Mesendoderm (in vitro differentiated cells): ENCODE measurements around the gene ALDH18A1.

Experiments
- DNase-seq: peaks from one replicate; pipeline ENCODE4 v3.0.0; 2013
- H2AK5ac ChIP-seq: 2 replicates; pipeline ENCODE4 v1.6.1; 2013; ENCODE audit warnings: low read length, inconsistent platforms
- H2BK120ac ChIP-seq: 2 replicates; pipeline ENCODE4 v1.6.1; 2013; ENCODE audit warnings: low read depth, mild to moderate bottlenecking, low read length, moderate library complexity, mixed read lengths
- H2BK15ac ChIP-seq: replicated peaks from 2 replicates; pipeline ENCODE4 v1.6.1; 2013; ENCODE audit warnings: low read depth, mild to moderate bottlenecking, moderate library complexity
- H2BK5ac ChIP-seq: 2 replicates; pipeline ENCODE4 v1.6.1; 2013; ENCODE audit warnings: low read length, inconsistent platforms
- H3K18ac ChIP-seq: 2 replicates; pipeline ENCODE4 v1.6.1; 2013; ENCODE audit warnings: mild to moderate bottlenecking, low read length, mixed read lengths
- H3K23ac ChIP-seq: one replicate; pipeline ENCODE4 v1.6.1; 2013; ENCODE audit warnings: low read length
- H3K27ac ChIP-seq: 2 replicates; pipeline ENCODE4 v1.5.1; 2013; ENCODE audit warnings: low read depth, mild to moderate bottlenecking, inconsistent platforms, low read length, moderate library complexity
- H3K27me3 ChIP-seq: 2 replicates; pipeline ENCODE4 v1.6.1; 2013; ENCODE audit warnings: low read length, control low read depth, mild to moderate bottlenecking, inconsistent platforms; ENCODE audit not compliant: insufficient read depth, poor library complexity
- H3K36me3 ChIP-seq: 2 replicates; pipeline ENCODE4 v1.6.1; 2013; ENCODE audit warnings: low read length, inconsistent platforms; ENCODE audit not compliant: control insufficient read depth, insufficient read depth
- H3K4ac ChIP-seq: one replicate; pipeline ENCODE4 v1.6.1; 2013; ENCODE audit warnings: low read depth, mild to moderate bottlenecking, low read length, moderate library complexity
- H3K4me1 ChIP-seq: 2 replicates; pipeline ENCODE4 v1.6.1; 2013; ENCODE audit warnings: low read depth, low read length, inconsistent platforms; ENCODE audit not compliant: control insufficient read depth
- H3K4me2 ChIP-seq: 2 replicates; pipeline ENCODE4 v1.6.1; 2013; ENCODE audit warnings: low read length
- H3K4me3 ChIP-seq: 2 replicates; pipeline ENCODE4 v1.5.1; 2013; ENCODE audit warnings: mild to moderate bottlenecking, low read length
- H3K56ac ChIP-seq: one replicate; pipeline ENCODE4 v1.6.1; 2013; ENCODE audit warnings: low read length
- H3K79me1 ChIP-seq: 2 replicates; pipeline ENCODE4 v1.6.1; 2013; ENCODE audit warnings: low read length, inconsistent platforms
- H3K79me2 ChIP-seq: 2 replicates; pipeline ENCODE4 v1.6.1; 2013; ENCODE audit warnings: mild to moderate bottlenecking, low read length; ENCODE audit not compliant: control insufficient read depth, insufficient read depth
- H3K9ac ChIP-seq: 2 replicates; pipeline ENCODE4 v1.6.1; 2013; ENCODE audit warnings: low read length, inconsistent platforms
- H4K5ac ChIP-seq: one replicate; pipeline ENCODE4 v1.6.1; 2013; ENCODE audit warnings: low read length
- H4K8ac ChIP-seq: one replicate; pipeline ENCODE4 v1.6.1; 2013; ENCODE audit warnings: low read depth, mild to moderate bottlenecking, control low read depth, low read length, moderate library complexity
- WGBS: extraction: QIAGEN DNeasy Blood & Tissue Kit; methylation state at CpG from one replicate; pipeline ENCODE4 v1.1.7; 2013; ENCODE audit warnings: low lambda C conversion rate, missing lambda C conversion rate; ENCODE audit not compliant: insufficient coverage; ENCODE audit errors: extremely low coverage; 5-methylcytosine and 5-hydroxymethylcytosine counted together

Gene ALDH18A1

DNA sequence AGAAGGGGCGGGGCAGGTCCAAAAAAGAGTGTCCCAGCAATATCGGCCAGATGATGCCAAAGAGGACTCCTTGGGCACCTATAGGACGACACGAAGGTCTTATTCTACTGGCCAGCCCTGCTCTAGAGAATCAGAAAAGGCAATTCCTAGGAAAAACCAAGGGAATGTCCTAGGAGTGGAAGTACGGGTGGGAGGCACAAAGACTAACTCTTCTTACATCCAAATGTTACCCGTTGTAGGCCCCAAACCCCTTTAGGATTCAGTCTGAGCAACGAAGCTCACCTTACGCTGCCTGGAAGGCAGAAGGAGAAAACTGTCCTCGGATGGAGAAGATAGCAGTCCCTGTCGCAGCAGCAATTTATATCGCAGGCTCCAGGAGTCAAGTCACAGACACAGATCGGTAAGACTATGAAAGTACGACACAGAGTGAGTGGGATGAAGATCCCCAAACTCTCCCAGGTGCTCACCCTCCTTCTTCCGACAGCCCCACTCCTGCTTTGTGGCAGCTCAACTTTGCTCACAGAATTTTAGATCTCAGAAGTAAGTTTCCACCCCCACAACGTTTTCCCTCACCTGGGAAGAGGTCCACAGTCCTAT lies 36.7 kb upstream of the ALDH18A1 start:
- no peak overlapping the region for H2BK15ac ChIP-seq
- H3K18ac ChIP-seq, result no peak overlapping the region
- no peak overlapping the region for H4K8ac ChIP-seq
- H3K56ac ChIP-seq, result peak overlapping the region; percentile 93
- peak overlapping the region; percentile 90 for H3K9ac ChIP-seq
- peak overlapping the region; percentile 88 for H3K4me3 ChIP-seq
- no peak overlapping the region for H4K5ac ChIP-seq
- H2AK5ac ChIP-seq, result no peak overlapping the region
- peak overlapping the region; percentile 67 for H3K23ac ChIP-seq
- no peak overlapping the region for H3K4ac ChIP-seq
- no peak overlapping the region for H2BK5ac ChIP-seq
- no peaks in the 10 kb centered on the region for H3K27me3 ChIP-seq
- H3K79me2 ChIP-seq, result peaks cover 15% of the 10 kb centered on the region
- H3K27ac ChIP-seq, result no peak overlapping the region
- H3K79me1 ChIP-seq, result peaks cover 12% of the 10 kb centered on the region
- WGBS, result no CpG with 5 or more reads among the region's 15 CpGs
- no peaks in the 10 kb centered on the region for H3K36me3 ChIP-seq
- peak overlapping the region; percentile 75 for H3K4me2 ChIP-seq
- H3K4me1 ChIP-seq, result no peaks in the 10 kb centered on the region
- peak; percentile 29 for DNase-seq
- no peak overlapping the region for H2BK120ac ChIP-seq

DNA sequence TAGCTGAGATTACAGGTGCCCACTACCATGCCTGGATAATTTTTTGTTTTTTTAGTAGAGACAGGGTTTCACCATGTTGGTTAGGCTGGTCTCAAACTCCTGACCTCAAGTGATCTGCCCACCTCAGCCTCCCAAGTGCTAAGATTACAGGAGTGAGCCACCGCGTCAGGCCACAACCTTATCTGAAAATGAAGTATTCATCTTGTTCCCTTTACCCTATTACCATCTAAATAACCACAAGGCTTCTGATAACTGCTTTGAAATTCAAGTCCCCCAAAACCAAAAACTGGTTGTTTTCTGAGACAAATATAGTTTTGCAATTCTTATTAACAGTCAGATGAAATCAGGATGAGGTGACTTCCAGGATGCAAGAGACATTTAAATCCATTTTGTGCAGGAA lies 34.8 kb upstream of the ALDH18A1 start:
- H3K56ac ChIP-seq, result no peak overlapping the region
- peaks cover 12% of the 10 kb centered on the region for H3K79me1 ChIP-seq
- no peak overlapping the region for H3K4ac ChIP-seq
- H3K4me3 ChIP-seq, result no peak overlapping the region
- H3K27me3 ChIP-seq, result no peaks in the 10 kb centered on the region
- no peak overlapping the region for H3K9ac ChIP-seq
- H3K4me1 ChIP-seq, result no peaks in the 10 kb centered on the region
- DNase-seq, result no peak
- H3K79me2 ChIP-seq, result peaks cover 15% of the 10 kb centered on the region
- no peak overlapping the region for H3K27ac ChIP-seq
- peaks cover 2% of the 10 kb centered on the region for H3K36me3 ChIP-seq
- no peak overlapping the region for H4K5ac ChIP-seq
- H4K8ac ChIP-seq, result no peak overlapping the region
- H2AK5ac ChIP-seq, result no peak overlapping the region
- H3K23ac ChIP-seq, result no peak overlapping the region
- WGBS, result no CpG with 5 or more reads among the region's 2 CpGs
- H2BK5ac ChIP-seq, result no peak overlapping the region
- no peak overlapping the region for H3K4me2 ChIP-seq
- H3K18ac ChIP-seq, result no peak overlapping the region
- H2BK15ac ChIP-seq, result no peak overlapping the region
- H2BK120ac ChIP-seq, result no peak overlapping the region

DNA sequence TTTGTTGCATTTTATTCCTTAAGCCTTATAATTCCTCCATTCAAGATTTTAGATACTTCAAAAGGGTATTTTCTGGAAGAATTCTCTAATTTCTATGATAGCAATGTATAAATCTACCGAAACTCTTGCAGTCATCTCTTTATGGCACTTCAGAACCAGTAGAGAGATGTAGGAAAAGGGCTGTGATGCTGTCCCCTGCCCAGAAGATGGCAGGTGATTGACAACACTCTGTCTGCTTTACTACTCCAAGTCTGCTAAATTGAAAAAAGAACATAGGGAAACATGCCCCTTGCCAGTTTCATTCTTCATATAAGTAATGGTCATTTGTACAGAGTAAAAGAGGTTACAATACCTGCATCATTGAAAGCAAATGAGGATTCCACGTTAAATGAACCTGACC lies 32.1 kb upstream of the ALDH18A1 start:
- Histone ChIP-seq H2AK5ac (no peak overlapping the region), H3K36me3 (peaks cover 2% of the 10 kb centered on the region), H3K4me3 (no peak overlapping the region), H3K56ac (no peak overlapping the region), H3K27me3 (no peaks in the 10 kb centered on the region), H3K18ac (no peak overlapping the region), H3K4me2 (no peak overlapping the region), H3K79me1 (peaks cover 12% of the 10 kb centered on the region), H2BK5ac (no peak overlapping the region), H4K8ac (no peak overlapping the region), H2BK15ac (no peak overlapping the region), H4K5ac (no peak overlapping the region), H3K27ac (no peak overlapping the region), H2BK120ac (no peak overlapping the region), H3K4me1 (no peaks in the 10 kb centered on the region), H3K4ac (no peak overlapping the region), H3K23ac (no peak overlapping the region), H3K79me2 (peaks cover 15% of the 10 kb centered on the region), H3K9ac (no peak overlapping the region)
- WGBS, result no CpG with 5 or more reads among the region's 2 CpGs
- peak; percentile 5 for DNase-seq

DNA sequence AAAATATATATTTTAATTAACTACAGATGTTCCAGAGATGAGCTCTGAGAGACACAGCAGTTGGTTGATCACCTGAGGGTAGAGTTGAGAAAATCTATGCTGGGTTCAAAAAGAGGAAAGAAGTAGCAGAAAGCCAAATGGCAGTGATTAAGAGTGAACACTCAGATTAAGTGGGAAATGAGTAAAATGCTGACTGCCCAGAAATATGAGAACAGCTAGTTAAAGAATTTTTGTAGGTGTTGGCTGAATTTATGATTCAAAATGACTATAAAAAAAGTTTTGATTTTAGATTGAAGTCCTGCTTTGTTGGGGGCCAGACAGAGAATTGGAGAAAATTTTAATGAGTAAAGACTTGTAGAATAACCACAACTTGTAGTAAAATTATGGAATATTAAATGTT lies 27.5 kb upstream of the ALDH18A1 start:
- no peaks in the 10 kb centered on the region for H3K4me1 ChIP-seq
- no peak overlapping the region for H3K9ac ChIP-seq
- H3K36me3 ChIP-seq, result peaks cover 8% of the 10 kb centered on the region
- H3K23ac ChIP-seq, result no peak overlapping the region
- H4K8ac ChIP-seq, result no peak overlapping the region
- no peak overlapping the region for H3K56ac ChIP-seq
- H3K79me2 ChIP-seq, result no peaks in the 10 kb centered on the region
- no peak overlapping the region for H3K4me3 ChIP-seq
- H2BK15ac ChIP-seq, result no peak overlapping the region
- H3K18ac ChIP-seq, result no peak overlapping the region
- H3K4me2 ChIP-seq, result no peak overlapping the region
- H2BK5ac ChIP-seq, result no peak overlapping the region
- no peak for DNase-seq
- no peak overlapping the region for H2AK5ac ChIP-seq
- no peaks in the 10 kb centered on the region for H3K79me1 ChIP-seq
- H3K4ac ChIP-seq, result no peak overlapping the region
- H2BK120ac ChIP-seq, result no peak overlapping the region
- no peak overlapping the region for H3K27ac ChIP-seq
- no peak overlapping the region for H4K5ac ChIP-seq
- H3K27me3 ChIP-seq, result no peaks in the 10 kb centered on the region

DNA sequence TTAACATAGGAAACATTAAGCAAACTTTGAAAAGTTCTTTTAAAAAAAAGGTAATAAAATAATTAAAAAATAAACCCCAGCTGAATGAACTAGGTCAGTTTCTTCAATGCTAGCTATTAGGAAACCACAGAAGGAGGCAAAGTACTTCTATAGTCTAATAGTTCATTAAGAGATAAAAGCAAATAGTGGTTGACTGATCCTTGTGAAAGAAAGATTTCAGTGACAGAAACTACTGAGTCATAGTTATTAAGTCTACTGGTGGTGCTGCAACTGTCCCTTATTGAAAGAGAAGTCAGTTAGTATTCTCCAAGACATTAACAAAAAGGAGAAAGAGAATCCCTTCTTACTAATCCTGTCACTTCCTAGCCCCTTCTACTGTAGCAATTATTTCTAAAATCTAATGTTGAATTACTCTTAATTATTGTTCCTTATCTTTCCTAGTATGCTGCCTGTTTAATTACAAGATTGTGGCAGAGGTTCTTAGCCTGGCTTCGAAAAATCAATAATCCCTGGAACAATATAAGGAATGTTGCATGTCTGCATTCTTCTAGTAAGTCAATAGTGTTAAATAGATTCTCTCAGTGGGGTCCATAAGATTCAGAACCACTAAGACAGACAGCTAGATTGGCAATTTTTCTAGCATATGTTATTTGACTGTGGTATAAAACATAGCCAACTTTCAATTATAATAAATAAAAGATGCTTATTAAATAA lies 19.0 kb upstream of the ALDH18A1 start:
- Histone ChIP-seq H2AK5ac (no peak overlapping the region), H3K36me3 (peaks cover 2% of the 10 kb centered on the region), H3K27ac (peak overlapping the region; percentile 31), H4K8ac (no peak overlapping the region), H2BK5ac (no peak overlapping the region), H3K56ac (no peak overlapping the region), H2BK120ac (no peak overlapping the region), H3K18ac (no peak overlapping the region), H3K4me1 (no peaks in the 10 kb centered on the region), H3K79me2 (no peaks in the 10 kb centered on the region), H3K4me3 (no peak overlapping the region), H2BK15ac (no peak overlapping the region), H3K23ac (no peak overlapping the region), H4K5ac (no peak overlapping the region), H3K27me3 (no peaks in the 10 kb centered on the region), H3K4me2 (no peak overlapping the region), H3K4ac (no peak overlapping the region), H3K79me1 (no peaks in the 10 kb centered on the region), H3K9ac (no peak overlapping the region)
- no CpG with 5 or more reads among the region's 1 CpG for WGBS
- peak; percentile 82 for DNase-seq

DNA sequence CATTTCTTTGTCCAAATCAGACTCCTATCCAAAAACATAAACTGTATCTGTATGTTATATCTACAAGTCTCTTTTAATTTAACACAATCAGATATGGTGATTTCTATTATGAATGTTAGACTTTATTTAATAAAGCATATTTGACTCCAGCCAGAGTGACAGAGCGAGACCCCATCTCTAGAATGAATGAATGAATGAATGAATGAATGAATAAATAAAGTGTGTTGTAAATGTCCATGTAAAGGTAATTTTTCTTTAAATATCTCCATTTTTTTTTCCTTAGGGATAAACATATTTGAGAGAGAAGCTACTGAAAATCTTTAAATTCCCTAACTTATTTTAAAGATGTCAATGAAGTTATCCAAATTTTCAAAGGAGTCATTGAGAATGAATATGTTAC lies 18.1 kb upstream of the ALDH18A1 start:
- no peak overlapping the region for H2AK5ac ChIP-seq
- H3K18ac ChIP-seq, result no peak overlapping the region
- H3K27ac ChIP-seq, result no peak overlapping the region
- H3K79me2 ChIP-seq, result no peaks in the 10 kb centered on the region
- no peak overlapping the region for H3K23ac ChIP-seq
- no peak overlapping the region for H3K4me2 ChIP-seq
- no peak overlapping the region for H3K9ac ChIP-seq
- no peak overlapping the region for H3K4me3 ChIP-seq
- no peak overlapping the region for H2BK15ac ChIP-seq
- H3K56ac ChIP-seq, result no peak overlapping the region
- no peaks in the 10 kb centered on the region for H3K27me3 ChIP-seq
- H2BK5ac ChIP-seq, result no peak overlapping the region
- no peak overlapping the region for H4K8ac ChIP-seq
- no peak for DNase-seq
- H4K5ac ChIP-seq, result no peak overlapping the region
- H3K4ac ChIP-seq, result no peak overlapping the region
- H3K36me3 ChIP-seq, result no peaks in the 10 kb centered on the region
- no peaks in the 10 kb centered on the region for H3K79me1 ChIP-seq
- no peak overlapping the region for H2BK120ac ChIP-seq
- no peaks in the 10 kb centered on the region for H3K4me1 ChIP-seq
- no CpG with 5 or more reads among the region's 1 CpG for WGBS
